ENCODE measurements around the gene NHLRC4. TPM values are rescaled to one million over a fixed set of nuclear protein-coding genes. Genes with fewer than 3 reads are reported as not detected.

NHLRC4 gene
- total RNA-seq, 1 donor from 2014 or later: 0.74 TPM

GRCh38 chr16:615122-615521 lies 48.3 kb downstream of the NHLRC4 start:
- no peak for TF ChIP-seq CTCF (IDR thresholded peaks at IDR 0.05)
- TF ChIP-seq POLR2AphosphoS5 (IDR thresholded peaks at IDR 0.05; ENCODE audit: insufficient read depth in 1 of 2, low read depth in 1 of 2): no peak
- no peak for TF ChIP-seq POLR2A (IDR thresholded peaks at IDR 0.05)
- no peak overlapping the region for H3K4me3 ChIP-seq
- peaks cover 18% of the 10 kb centered on the region for H3K4me1 ChIP-seq
- no peaks in the 10 kb centered on the region for H3K9me3 ChIP-seq
- H3K27me3 ChIP-seq: no peaks in the 10 kb centered on the region
- no peak for DNase-seq (ENCODE audit: extremely low spot score in 2 of 2)
- H3K36me3 ChIP-seq: no peaks in the 10 kb centered on the region
- H3K27ac ChIP-seq: no peak overlapping the region
- intact Hi-C loops (cut with DNase I): no loop called here

GRCh38 chr16:616733-617586 lies 50.2 kb downstream of the NHLRC4 start:
- Histone ChIP-seq H3K36me3 (no peaks in the 10 kb centered on the region), H3K27ac (no peak overlapping the region), H3K9me3 (no peaks in the 10 kb centered on the region), H3K27me3 (no peaks in the 10 kb centered on the region), H3K4me3 (no peak overlapping the region), H3K4me1 (peaks cover 20% of the 10 kb centered on the region)
- DNase-seq (ENCODE audit: extremely low spot score in 2 of 2): no peak
- intact Hi-C loops (cut with DNase I): no loop called here
- TF ChIP-seq POLR2A (IDR thresholded peaks at IDR 0.05) (no peak), CTCF (IDR thresholded peaks at IDR 0.05) (no peak), POLR2AphosphoS5 (IDR thresholded peaks at IDR 0.05; ENCODE audit: insufficient read depth in 1 of 2, low read depth in 1 of 2) (no peak)

GRCh38 chr16:617855-618254 lies 51.0 kb downstream of the NHLRC4 start:
- no peaks in the 10 kb centered on the region for H3K36me3 ChIP-seq
- H3K27ac ChIP-seq: no peak overlapping the region
- intact Hi-C loops (cut with DNase I): no loop called here
- DNase-seq (ENCODE audit: extremely low spot score in 2 of 2): no peak
- no peak overlapping the region for H3K4me3 ChIP-seq
- H3K9me3 ChIP-seq: no peaks in the 10 kb centered on the region
- TF ChIP-seq CTCF (IDR thresholded peaks at IDR 0.05) (no peak), POLR2A (IDR thresholded peaks at IDR 0.05) (no peak), POLR2AphosphoS5 (IDR thresholded peaks at IDR 0.05; ENCODE audit: insufficient read depth in 1 of 2, low read depth in 1 of 2) (no peak)
- peaks cover 29% of the 10 kb centered on the region for H3K4me1 ChIP-seq
- H3K27me3 ChIP-seq: no peaks in the 10 kb centered on the region

Small RNA genes within 50 kb of the gene (microRNA-seq; reads per million reads assigned to microRNA genes)
- 1.9 reads per million for gene MIR3176 (ENCODE audit: borderline number of aligned reads, borderline replicate concordance)
- gene MIR5587 (ENCODE audit: borderline number of aligned reads, borderline replicate concordance): not detected

Small RNA genes within 50 kb of the gene (small RNA-seq; reads per million reads assigned to genes)
- gene MIR3176: not detected
- gene MIR5587: not detected
- gene Z98883.1: not detected

Other genes starting within 250 kb of the NHLRC4 start
- gene AXIN1, start 214.3 kb upstream of the NHLRC4 start, total RNA-seq: 16.9 TPM
- 96.5 TPM for gene MRPL28, start 196.5 kb upstream of the NHLRC4 start, total RNA-seq
- gene PGAP6, start 185.0 kb upstream of the NHLRC4 start, total RNA-seq: 38.3 TPM
- 88.6 TPM for gene NME4, start 169.8 kb upstream of the NHLRC4 start, total RNA-seq
- 17.9 TPM for gene DECR2, start 165.1 kb upstream of the NHLRC4 start, total RNA-seq
- 36.6 TPM for gene RAB11FIP3, start 141.4 kb upstream of the NHLRC4 start, total RNA-seq
- gene CAPN15, start 39.3 kb upstream of the NHLRC4 start, total RNA-seq: 38.3 TPM
- not detected for gene PRR35, start 6.6 kb upstream of the NHLRC4 start, total RNA-seq
- gene PIGQ, start 3.0 kb downstream of the NHLRC4 start, total RNA-seq: 26.0 TPM
- 41.3 TPM for gene RAB40C, start 23.1 kb downstream of the NHLRC4 start, total RNA-seq
- gene WFIKKN1, start 64.0 kb downstream of the NHLRC4 start, total RNA-seq: 3.2 TPM
- gene METTL26, start 69.3 kb downstream of the NHLRC4 start, total RNA-seq: 187 TPM
- gene MCRIP2, start 74.8 kb downstream of the NHLRC4 start, total RNA-seq: 27.0 TPM
- gene WDR90, start 82.4 kb downstream of the NHLRC4 start, total RNA-seq: 34.9 TPM
- 91.1 TPM for gene RHOT2, start 101.1 kb downstream of the NHLRC4 start, total RNA-seq
- gene RHBDL1, start 108.7 kb downstream of the NHLRC4 start, total RNA-seq: 1.7 TPM
- gene STUB1, start 113.4 kb downstream of the NHLRC4 start, total RNA-seq: 124 TPM
- 62.9 TPM for gene JMJD8, start 117.3 kb downstream of the NHLRC4 start, total RNA-seq
- 12.3 TPM for gene WDR24, start 123.4 kb downstream of the NHLRC4 start, total RNA-seq
- 4.4 TPM for gene FBXL16, start 138.8 kb downstream of the NHLRC4 start, total RNA-seq
- 32.2 TPM for gene METRN, start 148.1 kb downstream of the NHLRC4 start, total RNA-seq
- gene ANTKMT, start 154.1 kb downstream of the NHLRC4 start, total RNA-seq: 26.0 TPM
- gene CCDC78, start 159.4 kb downstream of the NHLRC4 start, total RNA-seq: 7.6 TPM
- 5.2 TPM for gene HAGHL, start 160.1 kb downstream of the NHLRC4 start, total RNA-seq
- 32.7 TPM for gene CIAO3, start 174.0 kb downstream of the NHLRC4 start, total RNA-seq
- not detected for gene MSLN, start 193.7 kb downstream of the NHLRC4 start, total RNA-seq
- gene RPUSD1, start 221.4 kb downstream of the NHLRC4 start, total RNA-seq: 17.2 TPM
- 4.9 TPM for gene CHTF18, start 221.6 kb downstream of the NHLRC4 start, total RNA-seq
- gene GNG13, start 233.7 kb downstream of the NHLRC4 start, total RNA-seq: not detected

Measured in vagina (tissue), 2 donors.